GM19468 (cell line): ENCODE measurements around the gene HAPSTR1.

ENCODE experiments used
- ATAC-seq: cut with Tn5 transposase; IDR thresholded peaks from one replicate; pipeline ENCODE4 v1.9.1; 2021; ENCODE audit warnings: mild to moderate bottlenecking, moderate library complexity, moderate number of reproducible peaks; ENCODE audit not compliant: unreplicated experiment; ENCODE audit errors: extremely low read depth

Gene HAPSTR1

DNA sequence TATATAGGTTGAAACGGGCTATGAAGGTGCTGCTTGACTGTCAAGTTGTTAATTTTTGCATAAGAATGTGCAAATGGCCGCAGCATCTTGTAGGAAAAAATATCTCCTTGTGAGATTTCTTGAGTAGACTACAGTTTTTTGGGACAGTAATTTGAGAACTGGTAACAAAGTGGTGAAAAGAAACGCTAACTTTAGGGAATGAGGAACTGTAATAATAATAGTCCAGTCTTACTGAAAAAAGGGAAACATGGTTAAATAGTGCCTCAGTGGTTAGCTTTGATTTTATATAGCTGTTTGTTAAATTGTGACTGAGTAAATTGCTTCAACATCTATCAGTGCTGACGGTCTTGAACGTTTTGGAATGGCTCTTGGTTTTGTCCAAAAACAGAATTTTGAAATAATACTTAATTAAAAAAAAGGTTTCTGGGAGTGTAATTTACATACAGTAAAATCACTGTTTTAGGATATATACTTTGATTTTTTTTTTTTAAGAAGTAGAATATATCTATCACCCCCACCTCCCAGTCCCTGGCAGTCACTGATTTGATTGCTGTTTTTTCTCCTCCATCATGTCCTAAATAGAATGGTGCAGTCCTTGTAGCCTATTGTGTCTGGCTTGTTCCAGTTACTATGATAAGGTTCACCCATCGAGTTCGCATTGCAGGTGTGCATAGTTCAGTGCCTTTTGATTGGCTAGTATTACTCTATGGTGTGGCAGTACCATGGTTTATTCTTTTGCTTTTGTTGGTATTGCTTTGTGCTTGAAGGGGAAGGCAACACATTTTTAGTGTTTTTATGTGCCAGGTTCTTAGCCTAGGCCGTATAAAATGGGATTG lies 2.8 kb downstream of the HAPSTR1 start:
- ATAC-seq = no peak

GRCh38 chr16:9095171-9095570 lies 3.7 kb downstream of the HAPSTR1 start:
- ATAC-seq = no peak

DNA sequence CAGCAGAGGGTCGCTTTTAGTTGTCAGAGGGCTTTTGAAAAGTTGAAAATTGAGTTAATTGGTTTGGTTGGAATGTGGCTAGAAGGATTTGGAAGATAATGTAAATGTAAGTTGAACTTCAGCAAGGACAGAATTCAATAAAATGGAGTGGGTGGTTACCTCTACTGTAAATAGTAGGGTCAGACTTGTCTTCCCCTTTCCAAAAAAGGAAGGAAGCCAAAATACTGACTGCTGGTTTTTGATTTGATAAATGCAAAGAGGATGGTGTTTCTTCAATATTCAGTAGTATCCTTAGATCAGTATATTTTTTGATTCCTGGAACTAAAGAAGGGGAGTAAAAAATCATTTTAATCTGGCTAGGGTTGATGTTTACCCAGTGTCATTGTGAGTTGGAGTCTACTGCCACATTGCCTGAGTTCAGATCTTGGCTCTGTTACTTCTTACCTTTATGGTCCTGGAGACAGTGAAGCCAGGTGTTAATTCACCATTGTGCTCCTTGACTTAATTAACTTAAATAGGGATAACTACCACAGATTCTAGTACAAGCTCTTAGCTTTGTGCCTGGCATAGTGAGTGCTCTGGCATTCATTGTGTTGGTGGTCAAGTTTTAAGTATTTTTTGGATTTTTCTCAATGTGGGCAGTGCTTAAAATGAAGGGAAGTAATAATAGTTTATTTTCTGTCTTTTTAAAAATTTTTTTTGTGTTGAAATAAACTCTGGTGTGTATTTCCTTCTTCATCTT lies 4.4 kb downstream of the HAPSTR1 start:
- ATAC-seq = no peak

GRCh38 chr16:9096416-9096952 lies 5.0 kb downstream of the HAPSTR1 start:
- ATAC-seq = no peak

GRCh38 chr16:9097266-9098219 lies 6.1 kb downstream of the HAPSTR1 start:
- no peak for ATAC-seq

DNA sequence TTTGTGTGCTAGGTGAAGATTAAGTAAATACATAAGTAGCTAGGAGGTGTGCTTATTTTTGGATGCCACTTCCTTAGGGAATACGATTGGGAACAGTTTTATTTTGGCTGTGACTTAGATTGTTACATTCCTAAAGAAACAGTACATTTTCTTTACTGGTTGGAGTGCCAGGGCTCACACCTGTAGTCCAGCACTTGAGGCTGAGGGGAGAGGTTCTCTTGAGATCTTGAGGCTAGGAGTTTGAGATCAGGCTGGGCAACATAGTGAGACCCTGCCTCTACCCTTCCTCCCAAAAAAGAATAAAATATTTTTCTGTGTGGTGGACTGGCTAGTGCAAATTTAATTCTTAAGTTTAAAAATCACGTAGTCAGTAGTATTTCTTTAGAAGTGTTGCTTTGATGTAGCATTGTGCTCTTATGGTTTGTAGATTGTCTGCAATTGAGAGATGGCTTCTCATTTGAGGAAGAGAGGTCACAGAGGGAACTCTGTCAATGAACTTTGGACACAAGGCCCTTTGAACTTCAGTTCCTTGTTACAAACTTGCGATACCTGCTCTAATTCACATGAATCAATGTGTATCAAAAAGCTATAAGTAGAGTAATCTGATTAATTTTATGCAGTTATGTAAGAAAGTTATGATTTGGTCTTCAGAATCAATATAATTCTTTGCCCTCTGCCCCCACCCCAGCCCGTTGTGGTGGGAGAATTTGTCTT lies 7.1 kb downstream of the HAPSTR1 start:
- no peak for ATAC-seq

- ATAC-seq = no peak
Observed at GRCh38 chr16:9099131-9099625, 7.7 kb downstream of the HAPSTR1 start.

- no peak for ATAC-seq
Observed at GRCh38 chr16:9102379-9102778, 10.9 kb downstream of the HAPSTR1 start.

- ATAC-seq = no peak
Observed at GRCh38 chr16:9102943-9103342, 11.5 kb downstream of the HAPSTR1 start.

- ATAC-seq = no peak
Observed at GRCh38 chr16:9103546-9103945, 12.1 kb downstream of the HAPSTR1 start.

GRCh38 chr16:9105189-9105588 lies 13.7 kb downstream of the HAPSTR1 start:
- no peak for ATAC-seq

- ATAC-seq = no peak
Observed at GRCh38 chr16:9107025-9107970, 15.9 kb downstream of the HAPSTR1 start.

DNA sequence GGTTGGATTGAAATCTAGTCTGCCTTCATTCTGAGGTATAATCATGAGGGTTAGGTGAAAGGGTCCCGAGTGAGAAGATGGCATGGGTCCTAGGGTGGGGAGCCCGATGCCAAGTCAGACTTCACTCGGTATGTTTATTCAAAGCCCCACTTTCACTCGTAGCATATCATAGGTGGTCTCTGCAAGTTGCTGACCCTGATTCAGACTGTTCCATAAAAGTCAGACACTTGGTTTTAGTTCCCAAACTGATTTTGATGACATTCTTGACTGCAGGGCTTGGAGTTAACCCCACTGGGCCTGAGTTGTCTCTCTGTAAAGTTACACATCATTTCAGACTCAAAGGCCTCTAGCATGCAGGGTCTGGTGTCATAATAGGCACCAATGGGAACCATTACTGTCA lies 17.8 kb downstream of the HAPSTR1 start:
- no peak for ATAC-seq

DNA sequence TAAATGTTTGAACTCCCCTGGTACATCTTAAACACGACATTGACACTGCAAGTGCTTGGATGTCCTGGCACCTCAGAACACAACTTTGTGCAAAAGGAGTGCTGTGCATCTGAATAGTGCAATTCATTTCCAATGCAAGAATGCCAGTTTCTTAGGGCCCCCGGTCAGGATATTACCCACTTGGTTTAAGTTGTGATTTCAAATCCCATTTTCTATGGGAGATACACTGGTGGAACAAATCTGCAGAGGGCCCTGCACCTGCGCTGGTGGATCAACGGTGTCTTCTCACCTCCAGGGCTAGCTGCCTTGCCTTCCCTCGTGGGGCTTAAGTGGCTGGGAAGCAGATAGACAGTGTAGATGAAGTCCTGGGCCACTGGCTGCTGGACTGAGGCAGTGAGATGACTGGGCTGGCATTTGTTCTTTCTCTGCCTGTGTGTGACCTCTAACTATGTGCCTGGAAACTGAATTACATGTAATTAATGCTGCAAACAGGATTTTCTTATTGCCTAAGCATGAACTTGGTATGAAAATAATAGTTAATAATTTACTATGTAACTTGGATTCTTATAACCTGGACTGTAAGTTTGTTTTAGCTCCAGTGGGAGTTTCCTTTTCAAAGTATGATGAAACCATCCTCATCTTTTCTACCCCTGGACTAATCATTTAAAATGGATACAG lies 20.9 kb downstream of the HAPSTR1 start:
- ATAC-seq = no peak

DNA sequence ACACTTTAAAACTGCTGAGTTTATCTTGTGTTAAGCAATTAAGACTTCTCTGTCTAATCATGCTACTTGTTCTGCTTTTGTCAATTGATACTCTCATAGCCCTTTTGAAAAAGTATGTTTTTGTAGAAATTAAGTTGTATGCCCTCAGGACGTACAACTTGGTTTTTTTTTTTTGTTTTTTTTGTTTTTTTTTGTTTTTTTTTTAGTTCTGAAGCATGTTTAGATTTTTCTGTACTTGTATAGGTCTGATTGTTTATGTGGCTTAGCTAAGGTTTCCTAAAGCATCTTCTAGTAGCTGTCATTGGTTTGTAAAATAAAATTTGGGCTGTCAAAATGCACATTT lies 21.4 kb downstream of the HAPSTR1 start:
- ATAC-seq = no peak

DNA sequence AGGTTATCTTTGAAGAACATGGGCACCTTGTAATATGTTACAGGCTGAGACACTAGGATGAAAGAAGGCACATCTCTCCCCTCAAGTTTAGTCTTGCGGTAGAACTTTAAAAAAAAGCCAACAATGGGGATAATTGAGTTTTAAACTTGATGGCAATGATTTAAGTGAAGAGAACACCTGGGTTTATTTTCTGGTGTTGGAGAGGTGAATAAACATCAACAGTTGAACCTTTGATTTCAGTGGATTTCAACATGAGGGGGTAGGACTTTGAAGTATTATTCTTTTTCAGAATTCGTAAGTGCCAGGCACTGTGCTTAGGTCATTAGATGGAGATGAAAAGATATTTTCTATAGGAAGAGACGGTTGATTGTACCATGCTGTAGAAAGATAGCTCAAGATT lies 22.3 kb downstream of the HAPSTR1 start:
- no peak for ATAC-seq

DNA sequence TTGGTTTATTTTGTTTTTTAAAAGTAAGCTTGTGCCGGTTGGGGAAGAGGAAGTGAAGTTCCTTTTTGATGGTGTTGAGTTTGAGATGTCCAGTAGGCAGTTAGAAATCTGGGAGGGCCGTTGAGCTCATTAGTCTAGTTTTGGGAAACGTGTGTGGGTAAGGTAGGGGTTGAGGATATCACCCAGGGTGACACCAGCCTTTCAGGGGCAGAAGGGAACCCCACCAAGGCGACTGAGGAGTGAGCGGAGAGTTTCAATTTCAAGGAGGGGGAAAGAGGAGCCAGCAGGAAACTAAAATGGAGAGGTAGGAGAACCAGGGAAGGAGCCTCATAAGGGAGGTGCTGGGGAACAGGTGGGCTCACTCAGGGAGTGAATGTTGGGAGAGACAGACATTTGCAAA lies 22.7 kb downstream of the HAPSTR1 start:
- ATAC-seq = no peak

- ATAC-seq = no peak
Observed at GRCh38 chr16:9114842-9115241, 23.4 kb downstream of the HAPSTR1 start.
